NCI-H128 (cell line): Measurements from ENCODE around the gene BRDT.

Experiments used
- DNase-seq: peaks from one replicate; lab custom pipeline; 2025; ENCODE audit not compliant: unreplicated experiment; lab: John Stamatoyannopoulos, UW

The BRDT gene

GRCh38 chr1:91949356-91949699 lies at the start of gene BRDT:
Gene BRDT (plus strand): TSS chr1:91949401. CDS start chr1:91962755, 13,354 bp downstream.
- no peak for DNase-seq

GRCh38 chr1:91900562-91900961 lies 48.6 kb upstream of the BRDT start:
- no peak for DNase-seq

- DNase-seq: no peak
These were observed 48.0 kb upstream of the BRDT start for GRCh38 chr1:91901231-91901630.

- no peak for DNase-seq
These were observed 36.9 kb upstream of the BRDT start for GRCh38 chr1:91912266-91912665.

- no peak for DNase-seq
These were observed 36.2 kb upstream of the BRDT start for GRCh38 chr1:91913018-91913417.

GRCh38 chr1:91916046-91916445 lies 33.2 kb upstream of the BRDT start:
- no peak for DNase-seq

- no peak for DNase-seq
These were observed 32.3 kb upstream of the BRDT start for GRCh38 chr1:91916811-91917460.

- no peak for DNase-seq
These were observed 29.2 kb upstream of the BRDT start for GRCh38 chr1:91919962-91920361.

- DNase-seq: no peak
These were observed 25.1 kb upstream of the BRDT start for GRCh38 chr1:91924146-91924545.

- no peak for DNase-seq
These were observed 23.4 kb upstream of the BRDT start for GRCh38 chr1:91925644-91926435.

- DNase-seq: no peak
These were observed 21.2 kb upstream of the BRDT start for GRCh38 chr1:91928026-91928425.

- no peak for DNase-seq
These were observed 20.0 kb upstream of the BRDT start for GRCh38 chr1:91929250-91929649.

GRCh38 chr1:91937613-91938012 lies 11.6 kb upstream of the BRDT start:
- no peak for DNase-seq

GRCh38 chr1:91940496-91940895 lies 8.7 kb upstream of the BRDT start:
- DNase-seq: no peak

- no peak for DNase-seq
These were observed 5.1 kb upstream of the BRDT start for GRCh38 chr1:91944087-91944486.

- DNase-seq: no peak
These were observed 1.1 kb upstream of the BRDT start for GRCh38 chr1:91948097-91948496.

GRCh38 chr1:91948501-91949355 lies 473 bp upstream of the BRDT start:
- DNase-seq: no peak

GRCh38 chr1:91952187-91952586 lies 3.0 kb downstream of the BRDT start:
- no peak for DNase-seq

GRCh38 chr1:91958926-91959325 lies 9.7 kb downstream of the BRDT start:
- DNase-seq: no peak

GRCh38 chr1:91968334-91968733 lies 19.1 kb downstream of the BRDT start:
- no peak for DNase-seq

- no peak for DNase-seq
These were observed 30.2 kb downstream of the BRDT start for GRCh38 chr1:91979383-91979782.

GRCh38 chr1:91980663-91981062 lies 31.5 kb downstream of the BRDT start:
- no peak for DNase-seq
